Suprapubic skin (tissue), 3 donors: ENCODE measurements around the gene CLN3.

ENCODE experiments used
- EP300 ChIP-seq: sonication (generic); formaldehyde crosslinking; IDR thresholded peaks from one replicate; pipeline ENCODE4 v1.6.1; 2017; ENCODE audit warnings: antibody characterized with exemption
- TF ChIP-seq, protein P1 (sequence below), 2 donors: fragments of 200-600 bp in 1 of 2; fragments of 450-650 bp in 1 of 2; sonication (generic) in 1 of 2; IDR thresholded peaks; one replicate each; pipeline ENCODE4 v1.5.1; 2016 to 2019; ENCODE audit warnings: antibody characterized with exemption in 2 of 2, mild to moderate bottlenecking in 1 of 2, moderate library complexity in 1 of 2

DNA sequence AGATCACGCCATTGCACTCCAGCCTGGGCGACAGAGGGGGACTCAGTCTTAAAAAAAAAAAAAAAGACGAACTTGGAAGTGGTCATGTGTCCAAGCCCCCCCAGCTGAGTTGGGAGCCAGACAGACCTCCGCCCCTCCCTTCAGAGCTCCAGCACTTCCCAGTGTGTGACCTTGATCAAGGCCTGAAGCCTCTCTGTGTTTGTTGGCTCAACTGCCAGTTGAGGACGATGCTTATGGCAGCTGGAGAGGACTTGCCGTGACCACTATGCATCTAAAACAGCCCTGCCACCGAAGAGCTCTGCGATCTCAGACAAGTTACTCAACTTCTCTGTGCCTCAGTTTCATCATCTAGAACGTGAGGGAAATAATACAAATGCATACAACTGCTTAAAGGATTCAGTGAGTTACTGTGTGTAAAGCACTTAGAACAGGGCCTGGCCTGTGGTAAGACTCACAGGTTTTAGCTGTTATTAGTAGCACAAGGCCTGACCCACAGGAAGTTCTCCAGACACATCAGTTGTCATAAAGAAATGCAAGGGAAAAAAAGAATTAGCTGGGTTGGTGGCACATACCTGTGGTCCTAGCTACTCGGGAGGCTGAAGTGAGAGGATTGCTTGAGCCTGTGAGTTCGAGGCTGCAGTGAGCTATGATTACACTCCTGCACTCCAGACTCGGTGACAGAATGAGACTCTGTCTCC is 21.8 kb upstream of the CLN3 start:
- TF ChIP-seq, protein P1, sequence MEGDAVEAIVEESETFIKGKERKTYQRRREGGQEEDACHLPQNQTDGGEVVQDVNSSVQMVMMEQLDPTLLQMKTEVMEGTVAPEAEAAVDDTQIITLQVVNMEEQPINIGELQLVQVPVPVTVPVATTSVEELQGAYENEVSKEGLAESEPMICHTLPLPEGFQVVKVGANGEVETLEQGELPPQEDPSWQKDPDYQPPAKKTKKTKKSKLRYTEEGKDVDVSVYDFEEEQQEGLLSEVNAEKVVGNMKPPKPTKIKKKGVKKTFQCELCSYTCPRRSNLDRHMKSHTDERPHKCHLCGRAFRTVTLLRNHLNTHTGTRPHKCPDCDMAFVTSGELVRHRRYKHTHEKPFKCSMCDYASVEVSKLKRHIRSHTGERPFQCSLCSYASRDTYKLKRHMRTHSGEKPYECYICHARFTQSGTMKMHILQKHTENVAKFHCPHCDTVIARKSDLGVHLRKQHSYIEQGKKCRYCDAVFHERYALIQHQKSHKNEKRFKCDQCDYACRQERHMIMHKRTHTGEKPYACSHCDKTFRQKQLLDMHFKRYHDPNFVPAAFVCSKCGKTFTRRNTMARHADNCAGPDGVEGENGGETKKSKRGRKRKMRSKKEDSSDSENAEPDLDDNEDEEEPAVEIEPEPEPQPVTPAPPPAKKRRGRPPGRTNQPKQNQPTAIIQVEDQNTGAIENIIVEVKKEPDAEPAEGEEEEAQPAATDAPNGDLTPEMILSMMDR (IDR thresholded peaks at IDR 0.05): no peak
- no peak for TF ChIP-seq EP300
